ENCODE data around the gene PAIP2.

DNA sequence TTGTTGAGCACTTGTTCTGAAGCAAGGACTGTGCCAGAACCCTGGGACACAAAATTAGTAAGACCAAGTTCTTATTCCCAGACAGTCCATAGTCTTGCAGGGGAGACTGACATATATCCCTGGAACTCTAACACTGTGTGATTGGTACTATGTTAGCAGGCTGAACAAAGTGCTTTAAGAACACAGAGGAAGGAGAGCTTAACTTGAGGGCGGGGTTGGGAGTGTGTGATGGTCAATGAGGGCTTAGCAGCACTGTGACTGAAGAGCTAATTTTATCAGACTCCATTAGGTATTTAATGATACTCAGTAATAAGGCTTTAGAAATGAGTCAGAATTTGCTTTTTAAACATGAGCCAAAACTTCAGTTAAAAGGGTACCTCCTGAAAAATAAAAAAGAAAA is 77.1 kb downstream of the PAIP2 start:
- TF ChIP-seq CTCF (IDR thresholded peaks at IDR 0.05; ENCODE audit: poor library complexity), result no peak
- no peak for TF ChIP-seq EZH2 (IDR thresholded peaks at IDR 0.05; ENCODE audit: borderline replicate concordance)
- no peak for TF ChIP-seq EZH2phosphoT487 (IDR thresholded peaks at IDR 0.05; ENCODE audit: low read depth, severe bottlenecking, unreplicated experiment)
